DND-41 (cell line): ENCODE measurements around the gene LIMS1.

Experiments
- ATAC-seq: fragments of 200-7000 bp; cut with Tn5 transposase; 3 replicates; pipeline ENCODE4 v1.9.1; 2021; ENCODE audit warnings: low read depth; ENCODE audit not compliant: insufficient read depth
- DNase-seq: peaks from one replicate; pipeline ENCODE4 v3.0.0-alpha.2; 2020
- H2AFZ ChIP-seq: 2 replicates; pipeline ENCODE4 v1.6.0; 2012; ENCODE audit warnings: low read depth, low read length
- H3K27ac ChIP-seq: 2 replicates; pipeline ENCODE4 v1.5.1; 2012; ENCODE audit warnings: low read length, inconsistent platforms
- H3K27me3 ChIP-seq: fragments of 200-600 bp; sonication (generic); 2 replicates; pipeline ENCODE4 v1.6.0; 2012; ENCODE audit warnings: low read length, mild to moderate bottlenecking, inconsistent platforms; ENCODE audit not compliant: insufficient read depth, poor library complexity
- H3K36me3 ChIP-seq: 2 replicates; pipeline ENCODE4 v1.5.1; 2012; ENCODE audit warnings: low read length, inconsistent platforms; ENCODE audit not compliant: insufficient read depth
- H3K4me1 ChIP-seq: 2 replicates; pipeline ENCODE4 v1.5.1; 2012; ENCODE audit warnings: mild to moderate bottlenecking, low read length; ENCODE audit not compliant: insufficient read depth
- H3K4me2 ChIP-seq: 2 replicates; pipeline ENCODE4 v1.6.0; 2012; ENCODE audit warnings: mild to moderate bottlenecking, moderate library complexity, low read length, inconsistent platforms; ENCODE audit not compliant: insufficient read depth
- H3K4me3 ChIP-seq, 2 experiments: fragments of 200-600 bp in 1 of 2; shearing (Covaris generic) in 1 of 2; 2 replicates each; pipeline ENCODE4 v1.5.1; 2012 to 2016; ENCODE audit warnings: inconsistent platforms in 2 of 2, low read length in 2 of 2, mild to moderate bottlenecking in 2 of 2, low read depth in 1 of 2, moderate library complexity in 1 of 2
- H3K79me2 ChIP-seq: 2 replicates; pipeline ENCODE4 v1.6.0; 2012; ENCODE audit warnings: low read length, inconsistent platforms; ENCODE audit not compliant: insufficient read depth
- H3K9ac ChIP-seq: 2 replicates; pipeline ENCODE4 v1.6.0; 2012; ENCODE audit warnings: low read depth, mild to moderate bottlenecking, inconsistent platforms, low read length, moderate library complexity
- H3K9me3 ChIP-seq: 2 replicates; pipeline ENCODE4 v1.5.1; 2012; ENCODE audit warnings: low read length, moderate library complexity, mild to moderate bottlenecking, inconsistent platforms; ENCODE audit not compliant: insufficient read depth, severe bottlenecking
- H4K20me1 ChIP-seq: 2 replicates; pipeline ENCODE4 v1.6.0; 2012; ENCODE audit warnings: low read length; ENCODE audit not compliant: insufficient read depth
- EZH2 ChIP-seq: IDR thresholded peaks from 3 replicates; pipeline ENCODE4 v1.6.1; 2012; ENCODE audit warnings: borderline replicate concordance, low read depth, mild to moderate bottlenecking, moderate library complexity, low read length, inconsistent platforms; ENCODE audit not compliant: severe bottlenecking
- TF ChIP-seq, protein P1 (sequence below): IDR thresholded peaks from 2 replicates; pipeline ENCODE4 v1.5.1; 2012; ENCODE audit warnings: borderline replicate concordance, low read length, moderate library complexity, mild to moderate bottlenecking; ENCODE audit not compliant: poor library complexity, severe bottlenecking; ENCODE audit errors: extremely low read depth

LIMS1 gene

DNA sequence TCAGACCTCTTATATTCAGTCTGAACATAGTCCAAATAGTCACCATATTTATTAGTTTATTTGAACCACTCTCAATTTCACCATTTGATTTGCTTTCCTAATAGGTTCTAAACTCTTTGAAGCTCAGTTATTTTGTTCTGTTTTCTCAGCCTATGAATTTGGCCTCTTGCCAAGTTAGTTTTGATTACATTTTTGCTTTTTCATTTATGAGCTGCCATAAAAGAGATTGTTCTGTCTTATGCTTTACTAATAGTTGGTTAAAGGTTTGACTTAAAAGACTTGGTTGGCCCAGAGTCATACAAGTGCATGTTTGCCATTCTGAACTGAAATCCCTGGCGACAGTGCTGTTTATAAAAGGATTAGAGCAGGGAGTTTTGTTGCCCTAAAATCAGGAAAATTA, 99.1 kb downstream of the LIMS1 start:
- Histone ChIP-seq H3K79me2 (peaks cover 11% of the 10 kb centered on the region), H2AFZ (no peak overlapping the region)
- DNase-seq = no peak

GRCh38 chr2:108634011-108634410, 99.7 kb downstream of the LIMS1 start:
- TF ChIP-seq, protein P1, sequence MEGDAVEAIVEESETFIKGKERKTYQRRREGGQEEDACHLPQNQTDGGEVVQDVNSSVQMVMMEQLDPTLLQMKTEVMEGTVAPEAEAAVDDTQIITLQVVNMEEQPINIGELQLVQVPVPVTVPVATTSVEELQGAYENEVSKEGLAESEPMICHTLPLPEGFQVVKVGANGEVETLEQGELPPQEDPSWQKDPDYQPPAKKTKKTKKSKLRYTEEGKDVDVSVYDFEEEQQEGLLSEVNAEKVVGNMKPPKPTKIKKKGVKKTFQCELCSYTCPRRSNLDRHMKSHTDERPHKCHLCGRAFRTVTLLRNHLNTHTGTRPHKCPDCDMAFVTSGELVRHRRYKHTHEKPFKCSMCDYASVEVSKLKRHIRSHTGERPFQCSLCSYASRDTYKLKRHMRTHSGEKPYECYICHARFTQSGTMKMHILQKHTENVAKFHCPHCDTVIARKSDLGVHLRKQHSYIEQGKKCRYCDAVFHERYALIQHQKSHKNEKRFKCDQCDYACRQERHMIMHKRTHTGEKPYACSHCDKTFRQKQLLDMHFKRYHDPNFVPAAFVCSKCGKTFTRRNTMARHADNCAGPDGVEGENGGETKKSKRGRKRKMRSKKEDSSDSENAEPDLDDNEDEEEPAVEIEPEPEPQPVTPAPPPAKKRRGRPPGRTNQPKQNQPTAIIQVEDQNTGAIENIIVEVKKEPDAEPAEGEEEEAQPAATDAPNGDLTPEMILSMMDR = no peak
- TF ChIP-seq EZH2 = no peak
- H3K4me3 ChIP-seq = no peak overlapping the region
- no peak overlapping the region for H3K9ac ChIP-seq
- H3K9me3 ChIP-seq = no peaks in the 10 kb centered on the region
- no peaks in the 10 kb centered on the region for H3K36me3 ChIP-seq
- H3K27ac ChIP-seq = no peak overlapping the region
- H3K4me1 ChIP-seq = no peaks in the 10 kb centered on the region
- H3K79me2 ChIP-seq = peaks cover 11% of the 10 kb centered on the region
- peaks cover 32% of the 10 kb centered on the region for H4K20me1 ChIP-seq
- DNase-seq = no peak
- H3K4me2 ChIP-seq = no peak overlapping the region
- H3K27me3 ChIP-seq = no peaks in the 10 kb centered on the region
- ATAC-seq = no peak
- H2AFZ ChIP-seq = no peak overlapping the region

More for the DNA sequence above, 99.1 kb downstream of the LIMS1 start:
- Histone ChIP-seq H3K9ac (no peak overlapping the region), H4K20me1 (peaks cover 32% of the 10 kb centered on the region), H3K27ac (no peak overlapping the region), H3K36me3 (no peaks in the 10 kb centered on the region), H3K4me3 (no peak overlapping the region), H3K4me2 (no peak overlapping the region), H3K4me1 (no peaks in the 10 kb centered on the region), H3K9me3 (no peaks in the 10 kb centered on the region), H3K27me3 (no peaks in the 10 kb centered on the region)
- TF ChIP-seq, protein P1 = no peak
- no peak for TF ChIP-seq EZH2
- ATAC-seq = no peak

DNA sequence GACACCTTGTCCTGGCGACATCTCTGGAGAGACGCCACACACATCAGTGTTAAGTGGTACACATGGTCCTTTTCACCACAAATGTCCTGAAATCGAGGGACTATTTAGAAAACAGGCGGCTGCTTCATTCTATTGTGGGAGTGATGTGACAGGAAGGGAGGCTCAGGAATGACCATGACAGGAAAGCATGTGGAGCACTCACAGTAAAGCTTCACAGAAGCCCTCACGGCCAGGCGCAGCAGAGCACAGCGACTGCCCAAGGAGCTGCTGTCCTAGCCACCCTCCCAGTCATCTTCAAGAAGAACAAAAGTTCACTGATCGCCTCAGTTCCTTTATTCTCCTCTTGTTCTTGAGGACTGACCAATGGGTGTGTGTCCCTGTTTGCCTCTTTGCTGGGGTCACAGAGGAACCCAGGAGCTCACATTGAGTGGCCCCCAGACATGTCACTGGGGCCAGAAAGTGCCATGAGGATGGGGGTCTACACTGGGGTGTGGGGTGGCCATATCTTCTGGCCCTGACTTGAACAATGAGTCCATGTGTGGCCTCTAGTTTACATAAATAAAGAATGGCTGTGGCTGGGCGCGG, 100.4 kb downstream of the LIMS1 start:
- no peak for ATAC-seq
- TF ChIP-seq, protein P1 = no peak
- TF ChIP-seq EZH2 = no peak
- Histone ChIP-seq H3K4me3 (no peak overlapping the region), H3K4me2 (no peak overlapping the region), H3K9me3 (no peaks in the 10 kb centered on the region), H3K4me1 (no peaks in the 10 kb centered on the region), H2AFZ (no peak overlapping the region), H3K79me2 (peaks cover 8% of the 10 kb centered on the region), H4K20me1 (peaks cover 30% of the 10 kb centered on the region), H3K27me3 (no peaks in the 10 kb centered on the region), H3K36me3 (no peaks in the 10 kb centered on the region), H3K27ac (no peak overlapping the region), H3K9ac (no peak overlapping the region)
- no peak for DNase-seq
